Stimulated activated naive CD4-positive, alpha-beta T cell (primary cell): Measurements from ENCODE around the gene EPN1.

Source experiments
- DNase-seq, 6 experiments: peaks; one replicate each; lab custom pipeline; 2025; lab: John Stamatoyannopoulos, UW

Gene EPN1

DNA sequence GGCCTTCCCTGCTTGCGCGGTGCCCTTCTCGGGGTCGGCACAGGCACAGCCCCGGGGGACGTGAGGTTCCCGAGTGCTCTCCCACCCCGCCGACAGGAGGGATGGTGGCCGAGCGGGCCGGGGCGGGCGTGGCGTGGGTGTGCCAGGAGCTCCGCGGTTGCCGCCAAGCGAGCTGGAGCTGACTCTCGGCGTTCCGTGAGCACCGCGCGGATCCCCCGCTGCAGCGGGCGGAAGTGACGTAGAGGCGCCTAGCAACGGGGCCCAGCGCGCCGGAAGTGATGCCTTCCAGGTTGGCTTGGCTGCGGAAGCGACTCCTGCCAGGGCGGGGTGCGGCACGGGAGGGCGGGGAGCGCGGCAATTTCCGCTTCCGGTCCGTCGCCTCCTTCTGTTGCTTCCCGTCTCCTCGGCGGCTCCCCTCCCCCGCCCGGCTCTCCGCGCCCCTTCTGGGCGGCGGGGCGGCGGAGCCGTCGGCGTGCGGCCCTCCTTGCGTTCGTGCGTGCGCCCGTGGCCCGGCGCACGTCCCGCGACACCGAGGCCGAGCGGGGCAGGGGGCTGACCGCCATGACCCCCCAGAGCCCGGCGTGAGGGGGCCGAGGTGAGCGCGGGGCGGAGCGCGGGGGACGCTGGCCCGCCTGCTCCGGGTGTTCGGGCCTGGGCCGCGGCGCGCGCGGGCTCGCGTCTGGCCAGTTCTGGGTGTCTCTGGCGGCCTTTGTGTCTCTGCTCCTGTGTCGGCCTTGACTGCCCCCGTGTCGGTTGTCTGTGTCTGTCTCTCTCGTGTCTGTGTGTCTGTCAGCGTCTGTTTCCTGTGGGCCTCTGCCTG lies at the start of gene EPN1:
Gene EPN1 (plus strand): TSS at position 386 of the 820 bp plus-strand sequence. CDS start 3,402 bp downstream, outside the sequence.
- DNase-seq: peak; percentile 92 to 98 (median 96)

GRCh38 chr19:55626350-55626749 lies 48.7 kb upstream of the EPN1 start:
- peak; percentile 29 to 86 (median 70) for DNase-seq

DNA sequence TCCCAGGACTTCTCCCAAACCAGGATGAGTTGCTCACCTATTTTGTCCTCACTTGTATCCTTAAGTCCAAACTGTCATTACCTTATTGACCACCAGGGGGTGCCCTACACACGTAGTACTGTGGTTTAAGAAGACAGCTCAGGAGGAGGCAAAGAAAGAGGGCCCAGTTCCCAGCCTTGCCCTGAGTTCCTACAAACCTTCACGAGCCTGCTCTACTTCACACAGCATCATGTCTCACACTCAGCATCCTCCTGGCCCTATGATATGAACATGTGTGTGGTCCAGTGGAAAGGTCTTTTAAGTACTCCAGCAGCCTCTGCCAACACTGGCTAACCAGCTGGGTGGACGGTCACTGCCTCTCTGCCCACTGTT lies 42.6 kb upstream of the EPN1 start:
- peak; percentile 55 to 92 (median 87) for DNase-seq

- no peak for DNase-seq
These were observed 41.2 kb upstream of the EPN1 start for GRCh38 chr19:55633861-55634260.

DNA sequence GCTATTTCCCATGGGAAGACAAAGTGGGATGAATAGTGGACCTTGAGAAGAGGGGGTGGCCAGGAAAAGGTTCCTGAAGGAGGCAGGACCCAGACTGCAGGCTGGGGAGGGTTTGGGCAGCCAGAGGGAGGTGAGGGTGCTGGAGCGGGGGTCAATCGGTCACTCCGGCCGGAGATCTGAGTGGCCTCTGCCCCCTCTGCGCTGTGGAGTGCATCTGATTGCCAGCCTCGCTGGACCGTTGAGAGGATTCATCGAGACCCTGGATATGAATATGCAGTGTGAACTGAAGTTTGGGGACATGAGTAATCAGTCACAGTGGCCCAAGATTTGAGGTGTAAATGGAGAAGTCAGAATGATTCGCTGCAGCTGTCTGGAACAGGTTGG lies 39.7 kb upstream of the EPN1 start:
- DNase-seq: peak in 1 of 6 experiments; percentile 38

DNA sequence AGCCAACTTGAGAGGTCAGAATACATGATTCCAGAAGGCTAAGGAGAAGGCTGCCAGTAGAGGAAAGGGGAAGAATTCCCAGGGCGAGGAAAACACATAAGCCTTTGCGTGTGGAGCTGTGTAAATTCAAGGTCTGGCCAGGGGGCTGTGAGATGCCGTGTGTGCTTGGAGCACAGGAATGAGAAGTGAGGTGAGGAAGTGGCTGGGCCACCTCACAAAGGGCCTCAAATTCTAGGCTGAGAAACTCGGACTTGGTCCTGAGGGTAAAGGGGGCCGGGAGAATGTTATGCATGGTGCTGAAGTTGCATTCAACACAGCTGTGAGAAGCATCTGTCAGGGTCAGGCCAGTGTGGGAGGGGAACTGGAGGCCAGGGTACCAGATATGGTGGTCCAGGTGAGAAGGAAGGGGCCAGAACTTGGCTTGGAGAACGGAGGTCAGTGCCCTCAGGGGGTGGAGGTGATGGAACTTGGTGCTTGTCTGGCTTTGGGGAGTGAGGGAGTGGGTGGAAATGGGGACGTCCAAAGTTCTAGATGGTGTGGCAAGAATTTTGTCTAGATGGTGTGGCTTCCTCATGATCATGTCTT lies 39.1 kb upstream of the EPN1 start:
- no peak for DNase-seq

- DNase-seq: no peak
These were observed 38.3 kb upstream of the EPN1 start for GRCh38 chr19:55636723-55637122.

GRCh38 chr19:55637534-55637933 lies 37.5 kb upstream of the EPN1 start:
- DNase-seq: no peak

- peak; percentile 26 to 52 (median 36) for DNase-seq
These were observed 36.1 kb upstream of the EPN1 start for GRCh38 chr19:55638864-55639359.

DNA sequence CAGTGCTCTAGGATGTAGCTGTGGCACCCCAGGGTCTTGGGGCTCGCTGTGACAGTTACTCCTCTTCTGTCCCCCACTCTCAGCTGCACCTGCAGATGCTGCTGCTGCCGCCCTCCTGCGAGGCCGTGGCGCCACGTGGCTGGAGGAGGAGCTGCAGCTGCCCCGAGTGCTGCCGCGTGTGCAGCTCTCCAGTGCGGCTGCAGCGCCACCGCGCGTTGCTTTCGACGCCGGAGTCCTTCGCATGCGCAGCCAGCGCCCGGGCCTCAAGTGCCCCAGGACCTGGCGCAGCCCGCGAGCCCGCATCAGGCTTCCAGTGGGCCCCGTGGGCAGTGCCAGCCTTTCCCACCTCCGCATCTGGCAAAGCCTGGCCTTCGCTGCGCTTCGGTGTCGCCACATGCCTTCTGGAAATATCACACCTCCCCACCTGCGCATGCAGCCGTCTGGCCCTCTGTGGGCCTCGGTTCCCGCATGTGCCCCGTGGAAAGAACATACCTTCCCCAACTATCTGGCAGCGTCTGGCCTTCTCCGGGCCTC lies 34.9 kb upstream of the EPN1 start:
- DNase-seq: peak; percentile 59 to 70 (median 66)

DNA sequence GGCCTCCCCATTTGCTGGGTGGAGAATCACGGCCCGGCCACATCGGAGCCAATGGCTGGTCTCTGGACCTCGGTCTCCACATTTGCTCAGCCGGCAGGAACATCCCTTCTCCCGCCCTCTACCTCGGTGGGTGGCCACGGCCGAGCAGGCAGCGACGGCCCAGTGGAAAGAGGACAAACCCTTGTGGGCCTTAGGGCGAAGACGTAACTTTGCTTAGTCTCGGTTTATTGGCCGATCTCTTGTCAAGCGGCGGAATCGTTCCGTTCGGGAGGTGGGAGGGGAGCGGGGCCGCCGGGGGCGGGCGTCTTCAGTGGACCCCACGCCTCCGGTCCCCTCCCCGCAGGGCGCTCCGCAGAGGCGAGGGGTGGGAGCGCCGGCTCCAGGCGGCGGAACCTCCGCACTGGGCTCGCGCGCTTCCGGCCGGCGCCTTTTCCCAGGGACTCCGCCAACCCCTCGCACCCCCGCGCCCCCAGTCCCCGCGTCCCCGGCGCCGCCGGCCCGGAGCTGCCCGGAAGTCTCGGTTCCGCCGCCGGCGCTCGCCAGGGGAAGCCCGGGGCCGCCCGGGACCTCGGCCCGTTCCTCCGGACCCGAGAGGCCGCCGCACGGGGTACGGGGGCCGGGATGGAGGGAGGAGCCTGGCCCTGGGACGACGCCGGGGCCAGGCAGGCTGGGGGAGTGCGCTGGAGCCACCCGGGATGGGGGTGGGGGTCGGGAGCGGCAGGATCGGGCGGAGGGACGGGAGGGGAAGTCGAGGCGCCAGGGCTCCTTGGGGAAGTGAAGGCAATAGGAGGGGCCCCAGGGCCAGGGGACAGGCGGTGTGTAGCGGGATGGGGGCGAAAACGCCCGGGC lies 34.2 kb upstream of the EPN1 start, which contains the start of gene ZNF580:
Gene ZNF580 (plus strand): TSS at position 426 of the 849 bp plus-strand sequence. CDS start 1,507 bp downstream, outside the sequence.
- peak; percentile 23 to 68 (median 54) for DNase-seq

- DNase-seq: peak in 5 of 6 experiments; percentile 17 to 62 (median 45)
These were observed 33.4 kb upstream of the EPN1 start for GRCh38 chr19:55641426-55642152.

- DNase-seq: peak in 5 of 6 experiments; percentile 20 to 55 (median 33)
These were observed 32.6 kb upstream of the EPN1 start for GRCh38 chr19:55642153-55643002.

DNA sequence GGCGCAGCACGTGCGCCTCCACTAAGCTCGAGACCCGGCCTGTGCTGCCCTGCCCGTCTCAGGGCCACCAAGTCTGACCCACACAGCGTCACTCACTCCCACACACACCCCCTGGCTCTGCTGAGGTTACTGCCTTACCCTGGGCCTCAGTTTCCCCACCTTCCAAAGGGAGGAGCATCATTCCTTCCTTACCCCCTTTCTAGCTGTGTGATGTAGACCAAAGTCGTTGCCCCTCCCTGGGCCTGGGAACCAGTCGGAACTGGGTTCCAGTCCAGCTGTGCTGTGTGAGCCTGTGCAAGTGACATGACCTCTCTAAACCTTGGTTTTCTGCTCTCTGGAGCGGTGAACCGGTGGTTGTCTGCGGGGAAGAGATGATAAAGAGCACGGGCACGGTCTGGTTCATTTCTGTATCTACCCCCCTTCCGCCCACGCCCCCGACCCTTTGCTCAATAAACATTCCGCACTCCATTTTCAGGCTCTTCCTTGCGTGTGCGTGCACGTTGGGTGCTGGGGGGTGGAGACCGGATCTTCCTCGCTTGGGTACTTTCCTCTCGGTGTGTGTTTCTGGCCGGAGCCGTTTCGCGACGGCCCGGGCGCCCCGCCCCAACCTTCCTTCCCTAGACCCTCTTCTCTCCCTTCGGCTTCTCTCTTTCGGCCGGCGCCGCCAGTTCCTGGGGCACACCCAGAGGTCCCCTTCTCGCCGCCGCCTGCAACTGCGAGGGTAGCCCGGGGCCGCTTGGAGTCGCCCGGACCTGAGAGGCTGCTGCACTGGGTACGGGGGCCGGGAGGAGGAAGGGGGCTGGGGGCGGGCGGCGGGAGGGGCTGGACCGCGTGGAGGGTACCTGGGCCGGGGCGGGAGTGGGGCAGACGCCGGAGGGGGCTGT lies 31.8 kb upstream of the EPN1 start, which contains the start of gene ZNF581:
Gene ZNF581 (plus strand): TSS at position 647 of the 884 bp plus-strand sequence. CDS start 923 bp downstream, outside the sequence.
- peak; percentile 66 to 84 (median 76) for DNase-seq

DNA sequence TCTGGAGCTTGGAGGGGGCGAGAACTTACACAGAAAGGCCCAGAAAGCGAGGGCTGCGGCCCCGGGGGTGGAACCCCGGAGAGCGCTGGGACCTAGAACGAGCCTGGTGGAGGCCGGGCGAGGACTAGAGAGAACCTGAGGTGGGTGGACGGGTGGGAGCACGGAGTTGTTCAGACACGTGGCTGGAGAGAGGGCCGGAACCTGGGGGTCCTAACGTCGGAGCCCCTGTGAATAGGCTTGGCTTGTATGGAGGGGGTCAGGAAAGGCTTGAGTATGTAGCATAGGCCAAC lies 31.2 kb upstream of the EPN1 start:
- no peak for DNase-seq

GRCh38 chr19:55644191-55644833 lies 30.7 kb upstream of the EPN1 start:
- no peak for DNase-seq

- no peak for DNase-seq
These were observed 30.0 kb upstream of the EPN1 start for GRCh38 chr19:55644842-55645511.

DNA sequence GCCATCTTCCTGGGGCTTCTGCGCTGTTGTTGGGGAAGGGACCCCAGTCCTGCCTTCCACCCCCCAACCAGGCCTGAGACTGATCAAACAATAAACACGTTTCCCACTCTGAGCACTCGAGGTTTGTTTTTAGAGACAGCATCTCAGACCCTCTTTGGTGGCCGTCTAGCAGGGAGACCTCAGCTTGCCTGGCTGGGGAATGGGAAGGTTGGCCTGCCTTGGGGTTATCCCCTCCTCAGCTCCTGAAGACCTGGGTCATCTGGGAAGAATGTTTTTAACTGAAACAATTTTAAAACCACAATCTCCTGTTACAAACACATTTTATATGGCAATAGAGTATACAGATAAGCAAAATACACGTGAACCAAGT lies 29.5 kb upstream of the EPN1 start:
- no peak for DNase-seq
